Mononuclear cell (primary cell): Measurements from ENCODE around the gene FBF1. TPM values are rescaled to one million over a fixed set of nuclear protein-coding genes. Genes with fewer than 3 reads are reported as not detected.
"Not testable (repeated sequence)": the region's sequence is repeated elsewhere in the genome, so short reads cannot be mapped to it uniquely, and the experiment has no call there.

Experiments
- H3K27me3 ChIP-seq: 2 replicates; pipeline ENCODE4 v1.6.0; 2011; ENCODE audit warnings: low read length, control low read depth; ENCODE audit not compliant: insufficient read depth
- H3K4me1 ChIP-seq: 2 replicates; pipeline ENCODE4 v1.5.1; 2011; ENCODE audit warnings: mild to moderate bottlenecking, low read length, control low read depth; ENCODE audit not compliant: insufficient read depth
- H3K4me3 ChIP-seq: 2 replicates; pipeline ENCODE4 v1.5.1; 2011; ENCODE audit warnings: mild to moderate bottlenecking, low read length, moderate library complexity
- H3K9me3 ChIP-seq: 2 replicates; pipeline ENCODE4 v1.5.1; 2011; ENCODE audit warnings: low read depth, mild to moderate bottlenecking, control low read depth, low read length
- total RNA-seq: library from RNA; depleted of rRNA; stranded (reverse); fragments of >200 nt; gene quantifications from one replicate; pipeline ENCODE4 v1.2.3, GENCODE V29; 2012

Gene FBF1
- total RNA-seq, 1 donor = 11.2 TPM

- H3K4me1 ChIP-seq = peaks cover 33% of the 10 kb centered on the region
- H3K4me3 ChIP-seq, H3K9me3 ChIP-seq, H3K27me3 ChIP-seq: not testable (repeated sequence)
Measured at GRCh38 chr17:75969044-75969443, 28.2 kb upstream of the FBF1 start.

GRCh38 chr17:75965468-75965867 lies 24.6 kb upstream of the FBF1 start:
- no peak overlapping the region for H3K4me3 ChIP-seq
- no peaks in the 10 kb centered on the region for H3K9me3 ChIP-seq
- H3K27me3 ChIP-seq = no peaks in the 10 kb centered on the region
- peaks cover 31% of the 10 kb centered on the region for H3K4me1 ChIP-seq

- H3K4me1 ChIP-seq = peaks cover 12% of the 10 kb centered on the region
Measured at GRCh38 chr17:75959839-75960511, 19.1 kb upstream of the FBF1 start.

GRCh38 chr17:75959051-75959838 lies 18.4 kb upstream of the FBF1 start:
- no peaks in the 10 kb centered on the region for H3K27me3 ChIP-seq
- H3K4me1 ChIP-seq = peaks cover 11% of the 10 kb centered on the region
- no peak overlapping the region for H3K4me3 ChIP-seq
- H3K9me3 ChIP-seq = no peaks in the 10 kb centered on the region

More at GRCh38 chr17:75959839-75960511, 19.1 kb upstream of the FBF1 start:
- H3K4me3 ChIP-seq = no peak overlapping the region
- H3K9me3 ChIP-seq = no peaks in the 10 kb centered on the region
- H3K27me3 ChIP-seq = no peaks in the 10 kb centered on the region

GRCh38 chr17:75950855-75951554 lies 10.2 kb upstream of the FBF1 start:
- Histone ChIP-seq H3K4me3 (no peak overlapping the region), H3K27me3 (no peaks in the 10 kb centered on the region), H3K9me3 (no peaks in the 10 kb centered on the region), H3K4me1 (no peaks in the 10 kb centered on the region)

GRCh38 chr17:75950421-75950820 lies 9.6 kb upstream of the FBF1 start:
- no peaks in the 10 kb centered on the region for H3K4me1 ChIP-seq
- H3K27me3 ChIP-seq = no peaks in the 10 kb centered on the region
- H3K4me3 ChIP-seq = no peak overlapping the region
- H3K9me3 ChIP-seq = no peaks in the 10 kb centered on the region

- H3K4me1 ChIP-seq = peaks cover 12% of the 10 kb centered on the region
- no peaks in the 10 kb centered on the region for H3K27me3 ChIP-seq
- no peak overlapping the region for H3K4me3 ChIP-seq
- H3K9me3 ChIP-seq = no peaks in the 10 kb centered on the region
Measured at GRCh38 chr17:75945211-75945610, 4.4 kb upstream of the FBF1 start.

- H3K4me1 ChIP-seq = peaks cover 15% of the 10 kb centered on the region
- H3K4me3 ChIP-seq = no peak overlapping the region
- H3K27me3 ChIP-seq = no peaks in the 10 kb centered on the region
- no peaks in the 10 kb centered on the region for H3K9me3 ChIP-seq
Measured at GRCh38 chr17:75943491-75943890, 2.6 kb upstream of the FBF1 start.

- Histone ChIP-seq H3K27me3 (no peaks in the 10 kb centered on the region), H3K9me3 (no peaks in the 10 kb centered on the region), H3K4me1 (peaks cover 15% of the 10 kb centered on the region), H3K4me3 (no peak overlapping the region)
Measured at GRCh38 chr17:75942473-75942872, 1.6 kb upstream of the FBF1 start.

GRCh38 chr17:75941442-75941819 lies 589 bp upstream of the FBF1 start:
- Histone ChIP-seq H3K4me3 (peak overlapping the region; percentile 69), H3K27me3 (no peaks in the 10 kb centered on the region), H3K9me3 (no peaks in the 10 kb centered on the region)

GRCh38 chr17:75937652-75938051 lies 3.2 kb downstream of the FBF1 start:
- H3K4me1 ChIP-seq = peaks cover 15% of the 10 kb centered on the region
- no peak overlapping the region for H3K4me3 ChIP-seq
- no peaks in the 10 kb centered on the region for H3K27me3 ChIP-seq
- no peaks in the 10 kb centered on the region for H3K9me3 ChIP-seq

More at GRCh38 chr17:75941442-75941819, 589 bp upstream of the FBF1 start:
- peaks cover 15% of the 10 kb centered on the region for H3K4me1 ChIP-seq

GRCh38 chr17:75933808-75934207 lies 7.0 kb downstream of the FBF1 start:
- H3K4me3 ChIP-seq = no peak overlapping the region
- H3K27me3 ChIP-seq = no peaks in the 10 kb centered on the region
- no peaks in the 10 kb centered on the region for H3K4me1 ChIP-seq
- H3K9me3 ChIP-seq = no peaks in the 10 kb centered on the region

GRCh38 chr17:75932852-75933251 lies 8.0 kb downstream of the FBF1 start:
- H3K4me1 ChIP-seq = no peaks in the 10 kb centered on the region
- H3K27me3 ChIP-seq = no peaks in the 10 kb centered on the region
- no peaks in the 10 kb centered on the region for H3K9me3 ChIP-seq
- no peak overlapping the region for H3K4me3 ChIP-seq

- Histone ChIP-seq H3K4me1 (no peaks in the 10 kb centered on the region), H3K27me3 (no peaks in the 10 kb centered on the region)
Measured at GRCh38 chr17:75931062-75931461, 9.8 kb downstream of the FBF1 start.

GRCh38 chr17:75927286-75927922 lies 13.4 kb downstream of the FBF1 start:
- H3K27me3 ChIP-seq = no peaks in the 10 kb centered on the region
- H3K4me1 ChIP-seq = no peaks in the 10 kb centered on the region
- no peak overlapping the region for H3K4me3 ChIP-seq
- H3K9me3 ChIP-seq = no peaks in the 10 kb centered on the region

More at GRCh38 chr17:75931062-75931461, 9.8 kb downstream of the FBF1 start:
- Histone ChIP-seq H3K4me3 (no peak overlapping the region), H3K9me3 (no peaks in the 10 kb centered on the region)
